Measurements from ENCODE around the gene SLC16A1.
"Not testable (repeated sequence)": the region's sequence is repeated elsewhere in the genome, so short reads cannot be mapped to it uniquely, and the experiment has no call there.

SLC16A1 gene

GRCh38 chr1:112888630-112889029 lies 67.4 kb downstream of the SLC16A1 start:
- H3K4me3 ChIP-seq (ENCODE audit: low read depth, low read length), result no peak overlapping the region
- DNase-seq (ENCODE audit: low read depth, low spot score), result no peak
- no peak for TF ChIP-seq CTCF (IDR thresholded peaks at IDR 0.05; ENCODE audit: insufficient read depth, low read length, missing control alignments)
- ChIA-PET POLR2A (no interaction called here), CTCF (interaction anchor here (0.9 to 6.3 kb wide), 4 partner anchors 8 to 170 kb away, joined by 3 to 54 read pairs (median 4); a partner anchor contains a TSS)

- DNase-seq (ENCODE audit: low read depth, low spot score), result no peak
- POLR2A ChIA-PET, result no interaction called here
- H3K4me3 ChIP-seq (ENCODE audit: low read depth, low read length), result no peak overlapping the region
- CTCF ChIA-PET, result no interaction called here
- TF ChIP-seq CTCF (IDR thresholded peaks at IDR 0.05; ENCODE audit: insufficient read depth, low read length, missing control alignments), result no peak
These were observed 68.3 kb downstream of the SLC16A1 start for GRCh38 chr1:112887599-112888283.

- POLR2A ChIA-PET; CTCF ChIA-PET; H3K4me3 ChIP-seq (ENCODE audit: low read depth, low read length); DNase-seq (ENCODE audit: low read depth, low spot score): not testable (repeated sequence)
These were observed 71.0 kb downstream of the SLC16A1 start for GRCh38 chr1:112884996-112885395.

- POLR2A ChIA-PET, result interaction anchor here (1.3 kb wide), 1 partner anchor 74 kb away, joined by 9 read pairs; the partner anchor contains the start of gene SLC16A1
- no peak for TF ChIP-seq CTCF (IDR thresholded peaks at IDR 0.05; ENCODE audit: insufficient read depth, low read length, missing control alignments)
- CTCF ChIA-PET, result interaction anchor here (0.8 to 8.2 kb wide), 22 partner anchors 9 to 191 kb away, joined by 3 to 111 read pairs (median 4); partner anchors contain the start of genes LRIG2, PPM1J and SLC16A1
- no peak for DNase-seq (ENCODE audit: low read depth, low spot score)
- H3K4me3 ChIP-seq (ENCODE audit: low read depth, low read length), result no peak overlapping the region
These were observed 73.7 kb downstream of the SLC16A1 start for GRCh38 chr1:112882271-112882744.

GRCh38 chr1:112881742-112882127 lies 74.3 kb downstream of the SLC16A1 start:
- CTCF ChIA-PET, result interaction anchor here (0.7 to 8.2 kb wide), 23 partner anchors 10 to 208 kb away, joined by 3 to 111 read pairs (median 5); partner anchors contain the start of genes LRIG2, PPM1J and SLC16A1
- POLR2A ChIA-PET, result interaction anchor here (1.3 kb wide), 1 partner anchor 74 kb away, joined by 9 read pairs; the partner anchor contains the start of gene SLC16A1
- TF ChIP-seq CTCF (IDR thresholded peaks at IDR 0.05; ENCODE audit: insufficient read depth, low read length, missing control alignments), result no peak
- DNase-seq (ENCODE audit: low read depth, low spot score), result no peak
- no peak overlapping the region for H3K4me3 ChIP-seq (ENCODE audit: low read depth, low read length)

DNA sequence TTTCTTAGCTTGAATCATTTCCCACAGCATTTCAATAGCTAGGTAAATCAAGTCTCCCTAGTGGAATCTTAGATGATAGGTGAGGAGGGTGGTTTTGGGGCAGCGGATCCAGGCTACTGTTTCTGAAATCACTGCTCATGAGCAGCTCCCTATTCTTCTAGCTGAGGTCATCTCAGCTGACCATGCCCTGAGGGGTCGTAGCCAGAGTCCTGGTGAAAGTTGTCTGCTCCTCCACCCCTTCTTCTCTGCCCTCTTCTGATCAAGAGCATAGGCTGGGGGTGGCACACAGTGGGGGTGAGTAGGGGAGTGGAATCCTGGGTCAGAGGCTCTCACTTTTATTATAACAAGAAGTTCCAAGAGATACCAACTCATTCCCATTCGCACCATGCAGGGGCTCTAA lies 76.2 kb downstream of the SLC16A1 start:
- no peak for TF ChIP-seq CTCF (IDR thresholded peaks at IDR 0.05; ENCODE audit: insufficient read depth, low read length, missing control alignments)
- ChIA-PET POLR2A (interaction anchor here (0.6 to 2.3 kb wide), 2 partner anchors 76 to 163 kb away, joined by 3 to 10 read pairs; partner anchors contain the start of gene SLC16A1), CTCF (interaction anchor here (0.9 to 8.2 kb wide), 18 partner anchors 8 to 210 kb away, joined by 3 to 111 read pairs (median 6); partner anchors contain the start of genes LRIG2, PPM1J and SLC16A1)
- no peak overlapping the region for H3K4me3 ChIP-seq (ENCODE audit: low read depth, low read length)
- no peak for DNase-seq (ENCODE audit: low read depth, low spot score)
